Breast epithelium (tissue), 4 donors: ENCODE measurements around the gene DESI1. TPM values are rescaled to one million over a fixed set of nuclear protein-coding genes. Genes with fewer than 3 reads are reported as not detected.
"Not testable (repeated sequence)": the region's sequence is repeated elsewhere in the genome, so short reads cannot be mapped to it uniquely, and the experiment has no call there.

ENCODE experiments used
- DNase-seq, 2 donors: peaks; one replicate each; pipeline ENCODE4 v3.0.0-alpha.2; 2019; ENCODE audit warnings: low spot score in 2 of 2
- H3K27ac ChIP-seq, 2 donors: fragments of 200-600 bp; sonication (generic) in 1 of 2; one replicate each; pipeline ENCODE4 v1.5.1; 2016 to 2019; ENCODE audit warnings: mild to moderate bottlenecking in 1 of 2
- H3K27me3 ChIP-seq, 2 donors: fragments of 200-600 bp; sonication (generic) in 1 of 2; one replicate each; pipeline versions ENCODE4 v1.5.1 to v1.6.0; 2017 to 2019; ENCODE audit warnings: control low read depth in 1 of 2, mild to moderate bottlenecking in 1 of 2
- H3K36me3 ChIP-seq: fragments of 200-600 bp; one replicate; pipeline ENCODE4 v1.5.1; 2019
- H3K4me1 ChIP-seq, 2 donors: fragments of 200-600 bp; sonication (generic); one replicate each; pipeline ENCODE4 v1.5.1; 2016 to 2019; ENCODE audit warnings: control low read depth in 1 of 2
- H3K4me3 ChIP-seq, 3 donors: fragments of 200-600 bp; sonication (generic); 1 replicate in 2 of 3; 2 replicates in 1 of 3; pipeline ENCODE4 v1.5.1; 2016 to 2019; ENCODE audit warnings: mild to moderate bottlenecking in 3 of 3, moderate library complexity in 2 of 3
- H3K9me3 ChIP-seq, 2 donors: fragments of 200-600 bp; sonication (generic) in 1 of 2; one replicate each; pipeline ENCODE4 v1.5.1; 2016 to 2019; ENCODE audit warnings: control low read depth in 1 of 2
- POLR2A ChIP-seq: fragments of 450-650 bp; IDR thresholded peaks from one replicate; pipeline ENCODE4 v1.6.1; 2016; ENCODE audit warnings: antibody characterized with exemption, mild to moderate bottlenecking, moderate library complexity
- POLR2AphosphoS5 ChIP-seq, 3 donors: sonication (generic); formaldehyde crosslinking; IDR thresholded peaks; one replicate each; pipeline ENCODE4 v1.6.1; 2017; ENCODE audit warnings: antibody characterized with exemption in 3 of 3
- intact Hi-C: fragments of 100-400 bp; cut with DNase I; formaldehyde crosslinking; loops from one replicate; pipeline ENCODE4 v1.15.1; 2023; ENCODE audit warnings: low total_unique reads
- total RNA-seq, 3 donors: library from RNA; depleted of rRNA; stranded (reverse); fragments of >200 nt; gene quantifications; one replicate each; pipeline ENCODE4 v1.1.0, GENCODE V29; 2016
- TF ChIP-seq, protein P1 (sequence below), 3 donors: fragments of 450-650 bp; IDR thresholded peaks; one replicate each; pipeline ENCODE4 v1.5.1; 2016 to 2017; ENCODE audit warnings: antibody characterized with exemption in 3 of 3, mild to moderate bottlenecking in 3 of 3, moderate library complexity in 3 of 3

Gene DESI1
- total RNA-seq, 3 donors from 2014 or later, result 17.0 to 23.5 (median 21.0) TPM

DNA sequence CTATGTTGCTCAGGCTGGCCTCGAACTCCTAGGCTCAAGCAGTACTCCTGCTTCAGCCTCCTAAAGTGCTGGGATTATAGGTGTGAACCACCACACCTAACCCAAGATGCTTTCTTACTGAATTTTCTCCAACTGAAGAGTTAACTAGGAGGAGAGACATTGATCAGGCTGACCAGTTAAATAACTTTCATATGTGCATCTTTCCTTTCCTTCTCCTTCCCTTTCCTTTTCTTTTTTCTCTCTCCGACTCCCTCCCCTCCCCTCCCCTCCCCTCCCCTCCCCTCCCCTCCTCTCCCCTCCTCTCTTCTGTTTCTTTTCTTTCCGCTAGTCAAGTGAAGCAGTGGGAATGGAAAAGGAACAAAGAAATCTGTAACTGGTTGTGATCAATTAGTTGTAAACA lies 26.9 kb upstream of the DESI1 start:
- TF ChIP-seq POLR2AphosphoS5 (IDR thresholded peaks at IDR 0.05), result no peak
- TF ChIP-seq POLR2A, result no peak
- TF ChIP-seq, protein P1, sequence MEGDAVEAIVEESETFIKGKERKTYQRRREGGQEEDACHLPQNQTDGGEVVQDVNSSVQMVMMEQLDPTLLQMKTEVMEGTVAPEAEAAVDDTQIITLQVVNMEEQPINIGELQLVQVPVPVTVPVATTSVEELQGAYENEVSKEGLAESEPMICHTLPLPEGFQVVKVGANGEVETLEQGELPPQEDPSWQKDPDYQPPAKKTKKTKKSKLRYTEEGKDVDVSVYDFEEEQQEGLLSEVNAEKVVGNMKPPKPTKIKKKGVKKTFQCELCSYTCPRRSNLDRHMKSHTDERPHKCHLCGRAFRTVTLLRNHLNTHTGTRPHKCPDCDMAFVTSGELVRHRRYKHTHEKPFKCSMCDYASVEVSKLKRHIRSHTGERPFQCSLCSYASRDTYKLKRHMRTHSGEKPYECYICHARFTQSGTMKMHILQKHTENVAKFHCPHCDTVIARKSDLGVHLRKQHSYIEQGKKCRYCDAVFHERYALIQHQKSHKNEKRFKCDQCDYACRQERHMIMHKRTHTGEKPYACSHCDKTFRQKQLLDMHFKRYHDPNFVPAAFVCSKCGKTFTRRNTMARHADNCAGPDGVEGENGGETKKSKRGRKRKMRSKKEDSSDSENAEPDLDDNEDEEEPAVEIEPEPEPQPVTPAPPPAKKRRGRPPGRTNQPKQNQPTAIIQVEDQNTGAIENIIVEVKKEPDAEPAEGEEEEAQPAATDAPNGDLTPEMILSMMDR (IDR thresholded peaks at IDR 0.05), result no peak
- DNase-seq, result no peak
- no peak overlapping the region for H3K27ac ChIP-seq
- no peaks in the 10 kb centered on the region for H3K27me3 ChIP-seq
- no peaks in the 10 kb centered on the region for H3K4me1 ChIP-seq
- intact Hi-C loops, result no loop called here
- H3K4me3 ChIP-seq, result no peak overlapping the region
- H3K36me3 ChIP-seq, result no peaks in the 10 kb centered on the region
- no peaks in the 10 kb centered on the region for H3K9me3 ChIP-seq

DNA sequence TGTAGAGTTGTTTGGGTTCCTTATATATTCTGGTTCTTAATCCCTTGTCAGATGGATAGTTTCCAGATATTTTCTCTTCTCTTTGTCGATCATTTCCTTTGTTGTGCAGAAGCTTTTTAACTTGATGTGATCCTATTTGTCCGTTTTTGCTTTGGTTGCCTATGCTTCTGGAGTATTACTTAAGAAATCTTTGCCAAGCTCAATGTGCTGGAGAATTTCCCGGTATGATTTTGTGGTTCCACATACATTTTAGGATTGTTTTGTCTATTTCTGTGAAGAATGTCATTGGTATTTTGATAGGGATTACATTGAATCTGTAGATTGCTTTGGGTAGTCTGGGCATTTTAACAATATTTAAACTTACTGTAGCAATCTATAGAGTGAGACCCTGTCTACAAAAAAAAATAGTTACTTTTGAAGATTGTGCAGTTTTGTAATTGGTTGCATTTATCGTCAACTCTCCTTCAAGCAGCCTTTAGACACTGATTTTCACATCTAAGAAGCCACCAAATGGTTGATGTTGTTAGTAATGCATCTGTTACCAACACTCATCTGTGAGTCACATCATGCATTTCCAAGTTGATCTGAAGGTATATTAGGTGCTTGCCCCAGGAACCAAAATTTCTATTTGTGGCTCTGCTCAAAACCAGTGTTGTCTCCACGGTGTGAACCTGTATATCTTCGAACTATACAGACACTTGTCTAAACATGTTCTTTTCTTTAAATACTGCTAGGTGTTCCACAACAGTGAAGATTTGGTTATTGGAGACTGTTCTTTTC lies 21.7 kb upstream of the DESI1 start:
- Histone ChIP-seq H3K27ac (no peak overlapping the region), H3K4me1 (no peaks in the 10 kb centered on the region), H3K9me3 (no peaks in the 10 kb centered on the region), H3K27me3 (no peaks in the 10 kb centered on the region), H3K36me3 (no peaks in the 10 kb centered on the region), H3K4me3 (no peak overlapping the region)
- TF ChIP-seq POLR2A (no peak), POLR2AphosphoS5 (IDR thresholded peaks at IDR 0.05) (no peak)
- TF ChIP-seq, protein P1 (IDR thresholded peaks at IDR 0.05), result no peak
- DNase-seq, result no peak
- intact Hi-C loops, result no loop called here

DNA sequence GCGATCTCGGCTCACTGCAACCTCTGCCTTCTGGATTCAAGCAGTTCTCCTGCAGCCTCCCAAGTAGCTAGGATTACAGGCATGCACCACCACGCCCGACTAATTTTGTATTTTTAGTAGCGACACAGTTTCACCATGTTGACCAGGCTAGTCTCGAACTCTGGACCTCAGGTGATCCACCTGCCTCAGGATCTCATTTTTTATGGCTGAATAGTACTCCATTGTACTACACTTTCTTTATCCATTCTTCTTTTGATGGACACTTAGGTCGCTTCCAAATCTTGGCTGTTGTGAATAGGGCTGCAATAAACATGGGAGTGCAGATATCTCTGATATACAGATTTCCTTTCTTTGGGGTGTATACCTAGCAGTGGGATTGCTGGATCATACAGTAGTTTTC lies 21.0 kb upstream of the DESI1 start:
- H3K9me3 ChIP-seq, result no peaks in the 10 kb centered on the region
- intact Hi-C loops, result no loop called here
- no peak for TF ChIP-seq POLR2A
- TF ChIP-seq POLR2AphosphoS5 (IDR thresholded peaks at IDR 0.05), result no peak
- TF ChIP-seq, protein P1 (IDR thresholded peaks at IDR 0.05), result no peak
- no peak for DNase-seq
- H3K27ac ChIP-seq, result no peak overlapping the region
- no peaks in the 10 kb centered on the region for H3K27me3 ChIP-seq
- H3K36me3 ChIP-seq, result no peaks in the 10 kb centered on the region
- H3K4me3 ChIP-seq, result no peak overlapping the region
- H3K4me1 ChIP-seq, result no peaks in the 10 kb centered on the region

DNA sequence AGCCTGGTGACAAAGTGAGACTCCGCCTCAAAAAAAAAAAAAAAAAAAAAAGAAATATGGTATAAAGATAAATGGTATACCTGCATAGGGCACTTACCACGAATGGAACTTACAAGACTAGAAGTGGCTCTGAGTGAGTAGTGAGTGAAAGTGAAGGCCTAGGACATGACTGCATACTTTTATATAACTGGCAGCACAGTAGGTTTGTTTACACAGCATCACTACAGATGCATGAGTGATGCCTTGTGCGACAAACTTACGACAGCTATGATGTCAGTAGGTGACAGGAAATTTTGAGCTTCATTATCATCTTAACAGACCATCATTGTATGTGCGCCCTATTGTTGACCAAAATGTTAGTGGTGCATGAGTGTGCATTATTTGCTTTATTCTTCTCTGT lies 17.9 kb upstream of the DESI1 start:
- no peak overlapping the region for H3K27ac ChIP-seq
- no peaks in the 10 kb centered on the region for H3K36me3 ChIP-seq
- no peaks in the 10 kb centered on the region for H3K4me1 ChIP-seq
- H3K9me3 ChIP-seq, result no peaks in the 10 kb centered on the region
- no peak for DNase-seq
- intact Hi-C loops, result no loop called here
- H3K27me3 ChIP-seq, result no peaks in the 10 kb centered on the region
- no peak overlapping the region for H3K4me3 ChIP-seq
- TF ChIP-seq POLR2AphosphoS5 (IDR thresholded peaks at IDR 0.05) (no peak), POLR2A (no peak)
- TF ChIP-seq, protein P1 (IDR thresholded peaks at IDR 0.05), result no peak

DNA sequence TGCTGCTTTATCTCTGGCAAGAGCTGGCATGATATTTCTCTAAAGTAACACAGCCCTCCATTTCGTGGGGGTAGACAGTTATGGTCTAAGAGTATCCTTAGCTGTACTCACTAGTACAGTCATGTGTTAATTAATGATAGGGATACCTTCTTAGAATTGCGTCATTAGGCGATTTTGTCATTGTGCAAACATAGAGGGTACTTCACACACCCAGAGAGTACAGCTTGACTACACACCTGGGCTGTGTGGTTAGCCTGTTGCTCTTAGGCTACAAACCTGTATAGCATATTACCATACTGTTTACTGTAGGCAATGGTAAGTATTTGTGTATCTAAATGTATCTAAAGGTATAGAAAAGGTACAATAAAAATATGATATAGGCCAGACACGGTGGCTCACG lies 17.3 kb upstream of the DESI1 start:
- intact Hi-C loops, result no loop called here

DNA sequence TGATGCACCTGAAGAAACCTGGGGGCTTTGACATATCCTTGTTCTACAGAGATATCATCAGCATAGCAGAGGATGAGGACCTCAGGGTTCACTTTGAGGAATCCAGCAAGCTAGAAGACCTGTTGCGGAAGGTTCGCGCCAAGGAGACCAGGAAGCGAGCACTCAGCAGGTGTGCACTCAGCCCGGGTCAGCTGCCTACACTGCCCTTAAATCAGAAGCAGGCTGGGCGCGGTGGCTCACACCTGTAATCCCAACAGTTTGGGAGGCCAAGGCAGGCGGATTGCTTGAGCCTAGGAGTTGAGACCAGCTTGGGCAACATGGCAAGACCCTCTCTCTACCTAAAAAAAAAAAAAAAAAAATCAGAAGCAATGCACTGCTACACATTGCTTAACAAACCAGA lies 16.8 kb upstream of the DESI1 start:
- intact Hi-C loops, H3K27me3 ChIP-seq, H3K4me1 ChIP-seq, H3K27ac ChIP-seq, H3K36me3 ChIP-seq, DNase-seq, H3K9me3 ChIP-seq, H3K4me3 ChIP-seq: not testable (repeated sequence)

More for the DNA sequence above, 17.3 kb upstream of the DESI1 start:
- no peak overlapping the region for H3K4me3 ChIP-seq
- no peaks in the 10 kb centered on the region for H3K36me3 ChIP-seq
- H3K4me1 ChIP-seq, result no peaks in the 10 kb centered on the region
- no peaks in the 10 kb centered on the region for H3K9me3 ChIP-seq
- no peak for DNase-seq
- H3K27ac ChIP-seq, result no peak overlapping the region
- no peaks in the 10 kb centered on the region for H3K27me3 ChIP-seq
- TF ChIP-seq POLR2AphosphoS5 (IDR thresholded peaks at IDR 0.05) (no peak), POLR2A (no peak)
- TF ChIP-seq, protein P1 (IDR thresholded peaks at IDR 0.05), result no peak
